Putamen (tissue), 1 donor: Measurements from ENCODE around the gene NXPH1.

Experiments used
- DNase-seq: peaks from one replicate; pipeline ENCODE4 v3.0.0-alpha.2; 2016; ENCODE audit warnings: low spot score

The NXPH1 gene

GRCh38 chr7:8507566-8507965 lies 74.2 kb downstream of the NXPH1 start:
- DNase-seq = no peak

- DNase-seq = no peak
Measured at GRCh38 chr7:8509621-8510020, 76.2 kb downstream of the NXPH1 start.

- DNase-seq = no peak
Measured at GRCh38 chr7:8511855-8512254, 78.4 kb downstream of the NXPH1 start.

GRCh38 chr7:8514781-8515519 lies 81.5 kb downstream of the NXPH1 start:
- no peak for DNase-seq

GRCh38 chr7:8515640-8516185 lies 82.3 kb downstream of the NXPH1 start:
- DNase-seq = no peak

GRCh38 chr7:8516976-8517375 lies 83.6 kb downstream of the NXPH1 start:
- DNase-seq = no peak

GRCh38 chr7:8528311-8528710 lies 94.9 kb downstream of the NXPH1 start:
- no peak for DNase-seq

GRCh38 chr7:8531991-8532515 lies 98.6 kb downstream of the NXPH1 start:
- no peak for DNase-seq

GRCh38 chr7:8536431-8536830 lies 103.0 kb downstream of the NXPH1 start:
- no peak for DNase-seq

GRCh38 chr7:8549046-8549445 lies 115.6 kb downstream of the NXPH1 start:
- DNase-seq = no peak

- DNase-seq = no peak
Measured at GRCh38 chr7:8560501-8560900, 127.1 kb downstream of the NXPH1 start.

- no peak for DNase-seq
Measured at GRCh38 chr7:8561449-8561848, 128.0 kb downstream of the NXPH1 start.

- no peak for DNase-seq
Measured at GRCh38 chr7:8564281-8564680, 130.9 kb downstream of the NXPH1 start.

- no peak for DNase-seq
Measured at GRCh38 chr7:8566016-8566415, 132.6 kb downstream of the NXPH1 start.

- no peak for DNase-seq
Measured at GRCh38 chr7:8567626-8568025, 134.2 kb downstream of the NXPH1 start.

- no peak for DNase-seq
Measured at GRCh38 chr7:8579661-8580194, 146.3 kb downstream of the NXPH1 start.

GRCh38 chr7:8581842-8582241 lies 148.4 kb downstream of the NXPH1 start:
- DNase-seq = no peak

- DNase-seq = no peak
Measured at GRCh38 chr7:8582728-8583127, 149.3 kb downstream of the NXPH1 start.

- DNase-seq = no peak
Measured at GRCh38 chr7:8585591-8585990, 152.2 kb downstream of the NXPH1 start.

- DNase-seq = no peak
Measured at GRCh38 chr7:8590225-8590624, 156.8 kb downstream of the NXPH1 start.

- no peak for DNase-seq
Measured at GRCh38 chr7:8590791-8591190, 157.4 kb downstream of the NXPH1 start.

- no peak for DNase-seq
Measured at GRCh38 chr7:8591289-8591688, 157.9 kb downstream of the NXPH1 start.

- DNase-seq = no peak
Measured at GRCh38 chr7:8592167-8592566, 158.8 kb downstream of the NXPH1 start.

- DNase-seq = no peak
Measured at GRCh38 chr7:8594115-8594514, 160.7 kb downstream of the NXPH1 start.
